Activated CD8-positive, alpha-beta memory T cell treated with anti-CD3 and anti-CD28 coated beads for 48 hours (primary cell): ENCODE results near the gene NIT2.

Experiments used
- DNase-seq, 3 experiments: peaks; one replicate each; pipeline ENCODE4 v3.0.0-alpha.2; 2020; ENCODE audit warnings: low read depth in 2 of 3, low spot score in 2 of 3

Gene NIT2

DNA sequence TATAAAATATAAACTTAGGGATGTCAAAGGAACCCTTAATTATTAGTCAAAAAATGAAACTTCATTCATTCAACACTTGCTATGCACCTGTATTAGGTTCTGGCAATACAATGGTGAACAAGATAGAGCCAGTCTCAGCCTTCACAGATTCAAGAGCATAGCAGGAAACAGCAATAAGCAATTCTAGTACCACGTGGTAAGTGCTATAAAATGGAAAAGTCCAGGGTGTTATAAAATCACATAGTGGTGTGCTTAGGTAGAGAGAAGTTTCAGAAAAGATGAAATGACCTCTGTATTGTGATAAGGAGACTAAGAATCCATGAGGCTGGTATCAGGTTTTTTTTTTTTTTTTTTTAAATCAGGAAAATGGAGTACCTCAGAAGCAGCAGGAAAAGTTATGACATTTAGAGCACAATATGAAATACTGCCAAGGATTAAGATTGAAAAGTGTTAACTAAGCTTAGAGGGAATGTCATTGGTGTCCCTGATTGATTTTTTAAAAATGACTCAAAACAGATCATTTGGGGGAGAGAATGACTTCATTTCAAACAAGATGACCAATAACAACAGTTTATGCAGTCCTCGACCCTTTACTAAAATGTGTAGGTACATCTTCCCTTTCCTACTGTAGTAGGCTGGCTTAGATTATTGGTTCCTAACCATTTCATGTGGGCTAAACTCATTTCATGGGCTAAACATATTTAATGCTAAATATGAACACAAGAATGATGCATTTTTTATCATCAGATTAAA, 61.3 kb downstream of the NIT2 start:
- DNase-seq = no peak

DNA sequence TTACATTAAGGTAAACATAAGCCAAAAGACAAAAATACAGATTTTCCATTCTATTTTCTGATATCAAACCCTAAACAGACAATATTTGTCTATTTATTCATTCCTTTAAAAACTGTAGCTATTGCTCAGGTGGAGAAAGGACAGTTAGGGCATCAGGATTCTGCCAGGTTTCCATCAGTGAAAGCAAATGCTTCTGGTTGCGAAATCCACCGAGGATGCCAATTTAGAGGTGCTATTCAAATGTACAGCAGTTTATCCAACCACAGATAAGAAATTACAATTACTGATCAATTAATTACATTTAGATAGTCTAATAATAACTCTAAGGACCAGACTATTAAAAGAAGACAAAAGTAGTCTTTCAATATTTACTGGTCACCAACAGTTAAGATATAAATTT, 62.4 kb downstream of the NIT2 start:
- DNase-seq = no peak

DNA sequence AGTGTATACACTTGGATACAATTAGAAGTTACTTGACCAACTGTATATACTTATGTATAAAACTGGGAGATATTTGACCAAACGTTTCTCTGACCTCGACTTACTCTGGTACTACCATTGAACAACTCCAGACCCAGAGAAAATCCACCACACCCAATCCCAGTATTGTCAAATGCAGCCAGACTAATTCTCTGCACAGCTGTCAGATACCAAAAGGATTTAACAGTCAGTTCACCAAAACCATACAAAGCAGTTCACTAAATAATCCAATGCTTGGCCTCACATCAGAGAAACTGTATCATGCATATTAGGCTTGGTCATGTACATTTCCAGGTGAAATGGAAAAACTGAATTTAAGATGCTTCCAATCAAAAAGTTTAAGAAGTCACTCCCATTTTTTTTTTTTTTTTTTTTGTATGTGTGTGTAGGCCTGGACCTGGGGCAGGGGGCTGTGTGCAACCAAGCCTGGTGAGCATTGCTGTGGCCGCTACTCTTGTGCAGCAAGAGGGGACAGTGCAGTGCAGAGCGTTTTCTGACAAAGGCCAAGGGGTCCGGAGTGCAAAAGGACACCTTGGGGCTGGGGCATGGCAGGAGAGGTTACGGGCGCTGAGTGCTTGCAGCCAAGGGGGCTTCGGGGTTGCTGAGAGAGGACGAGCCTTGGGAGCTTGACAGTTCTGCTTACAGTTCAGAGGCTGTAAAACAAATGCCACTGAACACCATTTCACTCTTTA, 64.9 kb downstream of the NIT2 start:
- DNase-seq = no peak

DNA sequence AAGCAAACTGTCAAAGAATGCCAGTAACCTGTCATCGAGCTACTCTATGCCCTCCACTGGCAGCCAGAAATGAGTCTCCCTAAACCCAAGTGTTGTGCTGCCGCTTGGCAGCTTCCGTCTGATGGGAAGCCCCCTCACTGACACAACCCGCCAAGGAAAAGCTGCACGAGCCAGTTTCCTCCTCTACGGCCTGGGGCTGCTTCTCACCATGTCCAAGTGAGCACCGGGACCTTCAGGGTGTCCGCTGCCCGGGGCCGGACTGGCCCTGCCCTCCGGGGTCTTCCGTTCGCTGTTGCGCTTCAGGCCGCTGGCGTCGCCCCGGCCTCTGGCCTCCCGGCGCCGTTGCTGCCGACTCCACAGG, 65.8 kb downstream of the NIT2 start:
- DNase-seq = peak in 2 of 3 experiments; percentile 1 to 6

DNA sequence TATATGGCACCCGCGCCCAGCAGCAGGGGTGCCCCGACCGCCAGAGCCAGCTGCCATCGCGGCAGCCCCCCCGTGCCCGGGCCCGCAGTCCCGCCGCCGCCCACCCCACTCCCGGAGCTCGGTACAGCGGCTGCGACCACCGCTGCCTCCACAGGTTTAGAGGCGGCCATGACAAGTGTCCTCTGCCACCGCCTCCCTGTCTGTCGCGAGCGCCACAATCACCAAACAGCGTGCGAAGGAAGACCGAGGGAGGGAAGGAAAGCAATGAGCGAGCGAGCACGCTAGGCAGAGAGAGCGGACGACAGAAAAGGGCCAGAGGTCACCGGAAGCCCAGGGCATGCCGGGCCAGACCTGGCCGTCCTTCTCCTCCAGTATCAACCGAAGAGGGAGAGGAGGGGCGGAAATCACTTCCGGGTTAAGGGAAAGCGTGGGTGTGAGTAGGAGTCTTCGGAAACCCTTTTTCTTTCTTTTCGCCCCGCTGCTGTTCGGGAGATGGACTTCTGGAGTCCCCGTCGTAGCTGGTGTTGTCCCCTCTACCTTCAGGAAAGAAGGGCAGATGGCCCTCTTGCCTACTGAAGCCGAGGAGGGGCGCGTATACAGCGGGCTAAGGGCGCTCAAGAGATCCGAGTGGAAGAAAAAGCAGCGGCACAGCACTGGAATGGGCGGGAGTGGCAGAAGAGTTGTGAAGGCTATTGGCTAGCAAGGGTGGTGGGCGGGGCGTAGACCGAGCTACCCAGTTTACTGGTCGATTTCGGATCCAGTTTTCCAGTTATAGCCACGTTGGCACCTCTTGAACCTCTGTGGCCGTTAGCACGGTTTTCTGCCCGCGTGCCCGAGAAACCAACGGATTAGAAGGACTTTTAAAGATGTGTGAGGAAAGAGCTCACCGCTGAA, 66.5 kb downstream of the NIT2 start, which contains the start of the genes LNP1 and TOMM70:
Gene LNP1 (plus strand): TSS at position 760 of the 894 bp plus-strand sequence. CDS start 28,191 bp downstream, outside the sequence.
Gene TOMM70 (minus strand): TSS at position 310 of the 894 bp plus-strand sequence. CDS start 140 bp downstream, at position 170.
- DNase-seq = peak; percentile 81 to 89 (median 83)

DNA sequence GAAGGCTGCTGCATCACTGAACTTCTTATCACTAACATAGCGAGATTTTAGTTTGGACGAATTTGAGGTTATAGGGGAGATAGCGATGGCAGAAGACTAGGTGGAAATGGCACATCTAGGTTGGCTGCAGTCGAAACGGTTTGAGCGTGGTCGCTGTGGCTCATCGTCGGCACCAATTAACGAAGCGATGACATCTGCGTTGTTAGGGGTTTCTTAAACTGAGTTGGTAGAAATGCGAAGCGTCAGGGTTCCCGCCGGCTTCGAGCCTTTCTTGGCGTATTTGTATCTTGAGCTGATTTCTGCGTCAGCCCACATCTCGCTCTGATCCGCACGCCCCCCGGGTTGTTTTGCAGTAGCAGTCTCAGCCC, 67.1 kb downstream of the NIT2 start:
- DNase-seq = peak in 1 of 3 experiments; percentile 15

DNA sequence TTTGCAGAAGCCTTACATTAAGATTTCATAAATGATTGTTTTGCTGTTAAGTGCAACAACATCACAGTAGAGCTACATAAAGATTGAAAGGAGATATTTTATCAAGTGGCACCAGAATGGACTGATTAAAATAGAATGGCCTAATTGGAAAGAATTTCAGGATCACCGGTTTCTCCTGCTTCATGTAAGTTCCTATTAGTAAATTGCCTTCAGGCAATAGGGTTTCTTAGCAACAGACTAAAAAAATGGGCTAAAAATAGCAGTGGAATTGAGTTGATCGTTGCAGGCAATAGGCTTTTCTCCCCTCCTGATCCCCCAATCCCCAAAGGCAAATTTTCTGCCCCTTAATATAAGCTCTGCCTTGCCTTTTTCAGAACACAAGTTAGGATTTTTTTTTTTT, 67.7 kb downstream of the NIT2 start:
- DNase-seq = no peak

DNA sequence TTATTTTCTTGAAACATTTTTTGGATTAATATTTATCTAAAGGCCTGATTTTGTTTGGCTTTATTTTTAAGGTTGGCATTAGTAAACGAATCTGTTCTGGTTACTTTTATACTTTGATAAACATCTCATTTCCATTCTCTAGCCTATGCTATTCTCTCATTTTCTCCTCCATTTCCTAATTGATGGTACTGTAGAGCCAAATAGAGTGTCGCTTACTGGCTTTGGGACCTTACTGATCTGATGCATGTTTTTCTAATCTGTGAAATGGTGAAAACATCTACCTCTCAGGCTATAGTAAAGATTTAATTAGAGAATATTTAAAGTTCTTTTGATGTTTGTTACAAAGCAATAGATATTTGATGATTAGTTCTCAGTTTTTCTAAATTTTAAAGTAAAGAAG, 68.3 kb downstream of the NIT2 start:
- DNase-seq = no peak

DNA sequence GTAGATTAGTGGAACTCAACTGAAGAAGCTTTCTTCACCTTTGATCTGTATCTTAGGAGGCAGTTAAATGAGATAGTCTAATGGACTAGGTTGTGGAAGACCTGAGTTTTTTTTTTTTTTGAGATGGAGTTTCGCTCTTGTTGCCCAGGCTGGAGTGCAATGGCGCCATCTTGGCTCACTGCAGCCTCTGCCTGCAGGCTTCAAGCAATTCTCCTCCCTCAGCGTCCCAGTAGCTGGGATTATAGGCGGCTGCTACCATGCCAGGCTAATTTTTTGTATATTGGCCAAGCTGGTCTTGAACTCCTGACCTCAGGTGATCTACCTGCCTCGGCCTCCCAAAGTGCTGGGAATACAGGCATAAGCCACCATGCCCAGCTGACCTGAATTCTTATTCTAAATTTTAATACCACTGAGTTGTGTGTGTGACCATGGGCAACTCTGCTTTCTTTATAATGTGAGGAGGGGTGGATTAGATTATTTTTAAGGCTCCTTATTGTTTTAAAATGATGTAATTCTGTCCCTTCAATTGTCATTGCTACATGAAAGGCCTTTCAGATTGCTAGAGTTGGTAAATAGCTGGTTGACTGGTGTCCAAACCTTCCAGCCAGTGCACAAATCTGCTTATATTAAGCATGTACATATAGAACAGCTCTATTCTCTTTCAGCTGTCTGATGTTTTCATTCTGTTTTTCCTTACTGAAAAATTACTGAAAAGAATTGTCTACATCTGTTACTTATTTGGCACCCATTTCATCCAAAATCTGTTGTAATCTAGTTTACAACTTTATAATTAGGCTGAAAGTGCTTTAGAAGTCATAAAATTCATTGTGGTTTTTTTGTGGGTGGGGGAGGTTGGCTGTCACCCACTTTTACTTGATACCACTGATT, 69.0 kb downstream of the NIT2 start:
- no peak for DNase-seq

DNA sequence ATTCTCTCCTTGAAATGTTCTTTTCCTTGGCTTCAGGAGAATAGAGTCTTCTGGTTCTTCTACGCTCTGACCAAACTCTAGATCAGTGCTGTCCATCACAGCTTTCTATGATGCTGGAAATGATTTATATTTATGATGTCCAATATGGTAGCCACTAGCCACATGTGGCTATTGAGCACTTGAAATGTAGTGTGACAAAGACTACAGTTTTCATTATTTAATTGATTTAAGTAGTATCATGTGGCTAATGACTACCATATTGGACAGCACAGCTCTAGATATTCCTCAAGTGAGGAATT, 69.6 kb downstream of the NIT2 start:
- no peak for DNase-seq

DNA sequence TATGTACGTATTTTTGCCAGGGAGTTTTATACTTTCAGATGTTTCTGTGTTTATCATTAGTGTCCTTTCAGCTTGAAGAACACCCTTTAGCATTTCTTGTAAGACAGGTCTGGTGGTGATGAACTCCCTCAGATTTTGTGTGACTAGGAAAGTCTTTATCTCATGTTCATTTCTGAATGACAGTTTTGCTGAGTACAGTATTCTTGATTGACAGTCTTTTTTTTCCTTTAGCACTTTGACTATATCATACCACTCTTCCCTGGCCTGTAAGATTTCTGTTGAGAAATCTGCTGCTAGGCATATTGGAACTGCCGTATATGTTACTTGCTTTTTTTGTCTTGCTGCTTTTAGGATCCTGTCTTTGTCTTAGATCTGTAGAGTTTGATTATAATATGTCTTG, 72.6 kb downstream of the NIT2 start:
- no peak for DNase-seq

DNA sequence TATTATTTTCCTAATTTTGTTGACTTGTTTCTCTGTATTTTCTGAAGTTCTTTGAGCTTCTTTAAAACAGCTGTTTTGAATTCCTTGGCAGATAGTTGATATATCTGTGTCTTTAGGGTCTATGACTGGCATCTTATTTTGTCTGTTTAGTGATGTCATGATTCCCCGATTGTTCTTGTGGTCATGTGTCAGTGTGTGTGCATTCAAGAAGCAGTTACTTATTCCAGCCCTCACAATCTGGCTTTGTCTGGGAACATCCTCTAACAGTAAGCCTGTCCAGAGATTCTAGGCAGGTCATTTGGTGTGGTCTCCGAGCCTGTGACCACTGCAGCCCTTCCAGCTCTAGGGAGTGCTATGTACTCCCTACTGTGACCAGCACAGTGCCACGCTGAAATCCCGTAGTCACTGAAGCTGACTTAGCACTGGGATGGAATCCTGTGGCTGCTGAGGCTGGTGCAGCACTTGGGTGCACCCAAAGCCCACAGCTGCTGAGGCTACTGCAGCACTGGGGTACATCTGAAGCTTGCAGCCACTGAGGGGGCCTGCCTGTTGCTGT, 73.5 kb downstream of the NIT2 start:
- DNase-seq = no peak
